HCT116 (cell line): ENCODE data around the gene ZNF646. TPM values are rescaled to one million over a fixed set of nuclear protein-coding genes. Genes with fewer than 3 reads are reported as not detected.

Source experiments
- ATAC-seq: fragments of 200-7000 bp; cut with Tn5 transposase; 2 replicates; pipeline ENCODE4 v1.9.1; 2020; ENCODE audit warnings: mild to moderate bottlenecking, moderate library complexity
- BruUV-seq: library from RNA; stranded (reverse); fragments of 400-500 nt; replicated peaks from 2 replicates; lab custom pipeline; 2021; lab: Mats Ljungman, UMichigan
- CTCF ChIA-PET: fragments of 300-600 bp; sonication (Branson Sonifier 250); formaldehyde crosslinking; loops from one replicate; lab custom pipeline; 2021; ENCODE audit warnings: antibody characterized with exemption; lab: Charles Lee
- POLR2A ChIA-PET: fragments of 300-600, 350-600 bp; sonication (Branson Sonifier 250); formaldehyde crosslinking; loops from one replicate; lab custom pipeline; 2021; ENCODE audit warnings: antibody characterized with exemption; lab: Charles Lee
- RAD21 ChIA-PET, 2 experiments: fragments of 300-600 bp; sonication (Branson Sonifier 250); formaldehyde crosslinking; loops; one replicate each; lab custom pipeline; 2023; ENCODE audit warnings: low total read pairs in 2 of 2; ENCODE audit not compliant: uncharacterized antibody in 2 of 2, unreplicated experiment in 2 of 2, low non-redundant PET in 1 of 2; lab: Charles Lee
- DNase-seq: peaks from one replicate; pipeline ENCODE4 v3.0.0-alpha.2; 2010; ENCODE audit warnings: low read depth, low spot score
- H2AFZ ChIP-seq: fragments of 200-600 bp; shearing (Covaris generic), sonication (generic); 2 replicates; pipeline ENCODE4 v1.6.1; 2017; ENCODE audit warnings: low read depth, mixed run types, mixed read lengths, antibody characterized with exemption, low read length; ENCODE audit not compliant: poor library complexity, severe bottlenecking
- H3K27ac ChIP-seq: 2 replicates; pipeline ENCODE4 v1.5.1; 2012; ENCODE audit warnings: low read depth, low read length
- H3K27me3 ChIP-seq: fragments of 200-600 bp; sonication (generic); 2 replicates; pipeline ENCODE4 v1.6.1; 2016; ENCODE audit warnings: mixed run types, low read length, mixed read lengths; ENCODE audit not compliant: insufficient read depth
- H3K36me3 ChIP-seq, 2 experiments: fragments of 200-500 bp in 1 of 2; fragments of 200-600 bp in 1 of 2; sonication (Bioruptor generic) in 1 of 2; sonication (generic) in 1 of 2; 2 replicates each; pipeline versions ENCODE4 v1.5.1 to v1.6.1; 2014 to 2016; ENCODE audit warnings: low read length in 2 of 2, inconsistent platforms in 1 of 2, mixed read lengths in 1 of 2, mixed run types in 1 of 2; ENCODE audit not compliant: insufficient read depth in 2 of 2, control insufficient read depth in 1 of 2
- H3K4me1 ChIP-seq, 2 experiments: fragments of 200-600 bp in 1 of 2; sonication (generic) in 1 of 2; 2 replicates each; pipeline versions ENCODE4 v1.5.1 to v1.6.1; 2012 to 2017; ENCODE audit warnings: low read length in 2 of 2, inconsistent platforms in 1 of 2, mild to moderate bottlenecking in 1 of 2, mixed read lengths in 1 of 2, mixed run types in 1 of 2, moderate library complexity in 1 of 2; ENCODE audit not compliant: insufficient read depth in 2 of 2, control insufficient read depth in 1 of 2
- H3K4me2 ChIP-seq: fragments of 200-600 bp; sonication (generic); 2 replicates; pipeline ENCODE4 v1.6.1; 2017; ENCODE audit warnings: mixed run types, low read length, mixed read lengths
- H3K4me3 ChIP-seq, 2 experiments: fragments of 200-600 bp in 1 of 2; sonication (generic) in 1 of 2; replicated peaks in 1 of 2; 2 replicates each; pipeline ENCODE4 v1.5.1; 2011 to 2016; ENCODE audit warnings: low read length in 2 of 2, control low read depth in 1 of 2, low read depth in 1 of 2, mild to moderate bottlenecking in 1 of 2, mixed read lengths in 1 of 2, mixed run types in 1 of 2
- H3K79me2 ChIP-seq: fragments of 200-600 bp; sonication (generic); 2 replicates; pipeline ENCODE4 v1.6.1; 2017; ENCODE audit warnings: mild to moderate bottlenecking, mixed run types, low read length, moderate library complexity, mixed read lengths; ENCODE audit not compliant: insufficient read depth
- H3K9ac ChIP-seq: fragments of 200-600 bp; sonication (generic); 2 replicates; pipeline ENCODE4 v1.6.1; 2016; ENCODE audit warnings: low read length, mixed read lengths
- H3K9me2 ChIP-seq: fragments of 200-600 bp; sonication (generic), shearing (Covaris generic); 2 replicates; pipeline ENCODE4 v1.6.1; 2017; ENCODE audit warnings: mixed run types, mild to moderate bottlenecking, moderate library complexity; ENCODE audit not compliant: insufficient read depth
- H3K9me3 ChIP-seq, 2 experiments: fragments of 200-500 bp in 1 of 2; fragments of 200-600 bp in 1 of 2; sonication (Bioruptor generic) in 1 of 2; sonication (generic) in 1 of 2; 2 replicates each; pipeline ENCODE4 v1.6.1; 2014 to 2017; ENCODE audit warnings: low read length in 2 of 2, mixed read lengths in 2 of 2, inconsistent platforms in 1 of 2, low read depth in 1 of 2, mild to moderate bottlenecking in 1 of 2, mixed run types in 1 of 2, moderate library complexity in 1 of 2; ENCODE audit not compliant: control insufficient read depth in 1 of 2, insufficient read depth in 1 of 2
- H4K20me1 ChIP-seq: fragments of 200-600 bp; sonication (generic), shearing (Covaris generic); 2 replicates; pipeline ENCODE4 v1.6.1; 2017; ENCODE audit warnings: mixed run types, mild to moderate bottlenecking, moderate library complexity; ENCODE audit not compliant: insufficient read depth
- CTCF ChIP-seq, 3 experiments: fragments of 200-600 bp in 1 of 3; sonication (generic) in 1 of 3; IDR thresholded peaks in 2 of 3; conservative IDR thresholded peaks in 1 of 3; 2 replicates each; pipeline ENCODE4 v1.5.1; 2012 to 2017; ENCODE audit warnings: low read depth in 2 of 3, low read length in 2 of 3, antibody characterized with exemption in 1 of 3, borderline replicate concordance in 1 of 3, control low read depth in 1 of 3, mild to moderate bottlenecking in 1 of 3, mixed read lengths in 1 of 3, mixed run types in 1 of 3, moderate library complexity in 1 of 3; ENCODE audit not compliant: insufficient read depth in 1 of 3
- MAX ChIP-seq: IDR thresholded peaks from 2 replicates; pipeline ENCODE4 v1.6.1; 2012
- POLR2AphosphoS5 ChIP-seq: IDR thresholded peaks from 2 replicates; pipeline ENCODE4 v1.6.1; 2011; ENCODE audit warnings: mild to moderate bottlenecking, low read depth, low read length, moderate library complexity
- RAD21 ChIP-seq: IDR thresholded peaks from 2 replicates; pipeline ENCODE4 v1.6.1; 2012; ENCODE audit warnings: low read depth, mild to moderate bottlenecking
- SIN3A ChIP-seq: IDR thresholded peaks from 2 replicates; pipeline ENCODE4 v1.6.1; 2012; ENCODE audit warnings: low read depth
- ZFX ChIP-seq: fragments of 450-650 bp; IDR thresholded peaks from 2 replicates; pipeline ENCODE4 v1.6.1; 2017
- intact Hi-C: fragments of 100-400 bp; cut with micrococcal nuclease; formaldehyde crosslinking; loops from 2 replicates; pipeline ENCODE4 v1.10.0; 2022
- total RNA-seq: library from RNA; stranded (reverse); gene quantifications from one replicate; pipeline ENCODE4 v1.2.1, GENCODE V29; 2021; ENCODE audit not compliant: unreplicated experiment

The ZNF646 gene
- total RNA-seq, 1 experiment from 2014 or later: 17.7 TPM

- Histone ChIP-seq H3K27me3 (no peaks in the 10 kb centered on the region), H3K4me2 (peak overlapping the region; percentile 73), H3K9ac (peak overlapping the region; percentile 57), H3K4me3 (peak overlapping the region; percentile 22 to 33; a peak in 2 of 4 replicates), H3K4me1 (peaks cover 17 to 30% of the 10 kb centered on the region in 2 experiments; a peak in 3 of 4 replicates), H3K9me2 (no peaks in the 10 kb centered on the region), H2AFZ (peak overlapping the region; percentile 78), H3K27ac (peak overlapping the region; percentile 70; the same call in 1 of the 2 replicates), H4K20me1 (no peaks in the 10 kb centered on the region), H3K36me3 (peaks cover 9 to 15% of the 10 kb centered on the region in 2 experiments), H3K9me3 (no peaks in the 10 kb centered on the region), H3K79me2 (peaks cover 16% of the 10 kb centered on the region)
- POLR2A ChIA-PET: no interaction called here
- CTCF ChIA-PET: no interaction called here
- peak; percentile 51 for TF ChIP-seq RAD21
- peak; percentile 63 for TF ChIP-seq MAX
- no peak for TF ChIP-seq SIN3A
- TF ChIP-seq CTCF (IDR thresholded peaks at IDR 0.05 in 2 of 3, conservative IDR thresholded peaks at IDR 0.05 in 1 of 3; ENCODE audit: borderline replicate concordance in 1 of 3, insufficient read depth in 1 of 3, low read depth in 2 of 3, low read length in 2 of 3): peak; percentile 38 to 84 (median 58); a peak in 5 of 6 replicates
- TF ChIP-seq ZFX: peak; percentile 73; the same call in 1 of the 2 replicates
- TF ChIP-seq POLR2AphosphoS5: peak; percentile 40; the same call in 1 of the 2 replicates
- intact Hi-C loops: loop anchor here (5.0 kb wide), 1 partner anchor 337 kb away; the partner anchor contains the start of gene ZNF843
- BruUV-seq: no TSS peak
- no peak for DNase-seq
- RAD21 ChIA-PET: no interaction called here
- ATAC-seq: peak; percentile 77
These were observed 31.5 kb downstream of the ZNF646 start for GRCh38 chr16:31105677-31106213.
